NT2/D1 (cell line): ENCODE measurements around the gene TEPSIN.

Experiments
- SUZ12 ChIP-seq: IDR thresholded peaks from 2 replicates; pipeline ENCODE4 v1.6.1; 2011; ENCODE audit not compliant: insufficient read length, insufficient read depth; ENCODE audit errors: extremely low read depth
- YY1 ChIP-seq: IDR thresholded peaks from 2 replicates; pipeline ENCODE4 v1.6.1; 2011; ENCODE audit not compliant: insufficient read length, insufficient read depth
- ZNF274 ChIP-seq: IDR thresholded peaks from 2 replicates; pipeline ENCODE4 v1.6.1; 2011; ENCODE audit warnings: mild to moderate bottlenecking, low read depth, low read length

DNA sequence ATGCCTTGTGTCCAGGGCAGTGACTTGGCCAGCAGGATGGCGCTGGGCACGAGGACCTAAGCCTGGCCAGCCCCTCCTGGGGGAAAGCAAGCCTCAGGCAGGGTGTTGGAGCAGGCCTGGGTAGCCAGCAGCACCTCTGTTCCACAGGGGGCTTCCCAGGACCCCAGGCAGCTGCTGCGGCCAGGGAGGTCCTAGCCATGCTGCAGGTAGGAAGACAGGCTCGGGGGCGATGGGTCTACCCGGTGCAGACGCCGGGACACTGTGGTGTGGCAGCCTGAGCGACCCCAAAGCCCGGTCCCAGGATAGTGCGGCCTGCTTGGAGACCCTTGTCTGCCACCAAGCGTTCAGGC lies 50.4 kb downstream of the TEPSIN start:
- TF ChIP-seq ZNF274, result no peak
- TF ChIP-seq YY1, result no peak
- TF ChIP-seq SUZ12, result no peak
